NK-92 (cell line): ENCODE measurements around the gene SORCS2.
"Not testable (repeated sequence)": the region's sequence is repeated elsewhere in the genome, so short reads cannot be mapped to it uniquely, and the experiment has no call there.

Source experiments
- DNase-seq: peaks from one replicate; lab custom pipeline; 2025; ENCODE audit not compliant: unreplicated experiment; lab: John Stamatoyannopoulos, UW

Gene SORCS2

GRCh38 chr4:7591409-7592053 lies 399.2 kb downstream of the SORCS2 start:
- no peak for DNase-seq

- DNase-seq, result no peak
These were observed 401.5 kb downstream of the SORCS2 start for GRCh38 chr4:7593646-7594412.

- no peak for DNase-seq
These were observed 403.7 kb downstream of the SORCS2 start for GRCh38 chr4:7595934-7596461.

- DNase-seq, result no peak
These were observed 404.7 kb downstream of the SORCS2 start for GRCh38 chr4:7596918-7597606.

GRCh38 chr4:7598939-7599790 lies 406.8 kb downstream of the SORCS2 start:
- DNase-seq, result no peak

- DNase-seq, result no peak
These were observed 407.9 kb downstream of the SORCS2 start for GRCh38 chr4:7600247-7600646.

- DNase-seq, result not testable (repeated sequence)
These were observed 409.8 kb downstream of the SORCS2 start for GRCh38 chr4:7602166-7602565.

GRCh38 chr4:7607156-7607910 lies 415.0 kb downstream of the SORCS2 start:
- no peak for DNase-seq

- no peak for DNase-seq
These were observed 415.7 kb downstream of the SORCS2 start for GRCh38 chr4:7608046-7608445.

GRCh38 chr4:7609316-7609715 lies 417.0 kb downstream of the SORCS2 start:
- DNase-seq, result no peak

- no peak for DNase-seq
These were observed 417.8 kb downstream of the SORCS2 start for GRCh38 chr4:7610022-7610670.

- no peak for DNase-seq
These were observed 418.5 kb downstream of the SORCS2 start for GRCh38 chr4:7610841-7611240.

- DNase-seq, result no peak
These were observed 420.1 kb downstream of the SORCS2 start for GRCh38 chr4:7612311-7612897.

- DNase-seq, result no peak
These were observed 422.1 kb downstream of the SORCS2 start for GRCh38 chr4:7614350-7614949.

- no peak for DNase-seq
These were observed 423.9 kb downstream of the SORCS2 start for GRCh38 chr4:7616193-7616592.

GRCh38 chr4:7618361-7618760 lies 426.0 kb downstream of the SORCS2 start:
- DNase-seq, result no peak

GRCh38 chr4:7620086-7620813 lies 427.9 kb downstream of the SORCS2 start:
- DNase-seq, result no peak

- no peak for DNase-seq
These were observed 428.5 kb downstream of the SORCS2 start for GRCh38 chr4:7620814-7621176.
